ENCODE data around the gene UTS2B. TPM values are rescaled to one million over a fixed set of nuclear protein-coding genes. Genes with fewer than 3 reads are reported as not detected.

UTS2B gene
- total RNA-seq, 1 donor from 2014 or later: 0.70 TPM

DNA sequence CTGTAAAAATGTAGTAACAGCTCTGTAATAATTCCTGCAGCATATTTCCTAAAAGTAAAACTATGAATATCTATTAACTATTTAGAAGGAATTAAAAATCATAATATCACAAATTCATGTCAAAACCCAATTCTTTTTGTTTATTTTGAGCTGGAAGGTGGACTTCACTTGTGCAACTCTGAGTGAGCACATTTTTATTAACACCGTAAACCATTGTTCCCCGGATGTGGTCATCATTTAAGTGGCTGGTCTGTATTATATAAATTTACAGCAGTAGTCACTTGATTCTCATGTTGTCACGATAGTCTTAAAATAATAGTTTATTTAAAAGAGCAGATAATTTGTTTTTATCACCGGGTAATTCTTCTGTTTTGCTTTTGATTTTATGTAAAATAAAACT lies 43.0 kb upstream of the UTS2B start:
- Mint-ChIP-seq H3K4me3 (no peak overlapping the region), H3K9me3 (no peaks in the 10 kb centered on the region), H3K27me3 (ENCODE audit: low read depth) (no peaks in the 10 kb centered on the region), H3K27ac (ENCODE audit: unreplicated experiment) (no peak overlapping the region), H3K4me1 (peaks cover 11% of the 10 kb centered on the region), H3K36me3 (ENCODE audit: low read depth) (peaks cover 7% of the 10 kb centered on the region)
- TF ChIP-seq, protein P1, sequence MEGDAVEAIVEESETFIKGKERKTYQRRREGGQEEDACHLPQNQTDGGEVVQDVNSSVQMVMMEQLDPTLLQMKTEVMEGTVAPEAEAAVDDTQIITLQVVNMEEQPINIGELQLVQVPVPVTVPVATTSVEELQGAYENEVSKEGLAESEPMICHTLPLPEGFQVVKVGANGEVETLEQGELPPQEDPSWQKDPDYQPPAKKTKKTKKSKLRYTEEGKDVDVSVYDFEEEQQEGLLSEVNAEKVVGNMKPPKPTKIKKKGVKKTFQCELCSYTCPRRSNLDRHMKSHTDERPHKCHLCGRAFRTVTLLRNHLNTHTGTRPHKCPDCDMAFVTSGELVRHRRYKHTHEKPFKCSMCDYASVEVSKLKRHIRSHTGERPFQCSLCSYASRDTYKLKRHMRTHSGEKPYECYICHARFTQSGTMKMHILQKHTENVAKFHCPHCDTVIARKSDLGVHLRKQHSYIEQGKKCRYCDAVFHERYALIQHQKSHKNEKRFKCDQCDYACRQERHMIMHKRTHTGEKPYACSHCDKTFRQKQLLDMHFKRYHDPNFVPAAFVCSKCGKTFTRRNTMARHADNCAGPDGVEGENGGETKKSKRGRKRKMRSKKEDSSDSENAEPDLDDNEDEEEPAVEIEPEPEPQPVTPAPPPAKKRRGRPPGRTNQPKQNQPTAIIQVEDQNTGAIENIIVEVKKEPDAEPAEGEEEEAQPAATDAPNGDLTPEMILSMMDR (conservative IDR thresholded peaks at IDR 0.05): no peak
- no peak for DNase-seq (ENCODE audit: low read depth, low spot score)

DNA sequence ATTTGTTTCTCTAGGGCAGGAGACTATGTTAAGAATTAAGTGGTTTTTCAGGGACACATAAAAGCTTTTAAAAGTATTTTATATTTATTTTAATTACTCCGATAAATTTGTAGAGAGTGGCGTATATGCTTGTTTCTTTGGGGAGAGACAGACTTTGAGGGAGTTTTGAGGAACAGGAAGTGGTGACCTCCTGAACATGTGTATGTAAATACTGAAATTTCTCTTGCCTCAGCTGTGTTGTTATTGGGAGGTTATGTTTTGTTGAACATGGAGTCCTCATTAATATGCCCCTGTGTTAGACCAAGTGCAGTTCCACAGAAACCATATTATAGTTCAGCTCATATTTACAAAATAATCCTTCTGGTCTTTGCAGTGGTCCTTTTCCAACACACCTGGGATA lies 41.8 kb upstream of the UTS2B start:
- H3K27ac Mint-ChIP-seq (ENCODE audit: unreplicated experiment): no peak overlapping the region
- TF ChIP-seq, protein P1 (conservative IDR thresholded peaks at IDR 0.05): no peak
- no peaks in the 10 kb centered on the region for H3K9me3 Mint-ChIP-seq

DNA sequence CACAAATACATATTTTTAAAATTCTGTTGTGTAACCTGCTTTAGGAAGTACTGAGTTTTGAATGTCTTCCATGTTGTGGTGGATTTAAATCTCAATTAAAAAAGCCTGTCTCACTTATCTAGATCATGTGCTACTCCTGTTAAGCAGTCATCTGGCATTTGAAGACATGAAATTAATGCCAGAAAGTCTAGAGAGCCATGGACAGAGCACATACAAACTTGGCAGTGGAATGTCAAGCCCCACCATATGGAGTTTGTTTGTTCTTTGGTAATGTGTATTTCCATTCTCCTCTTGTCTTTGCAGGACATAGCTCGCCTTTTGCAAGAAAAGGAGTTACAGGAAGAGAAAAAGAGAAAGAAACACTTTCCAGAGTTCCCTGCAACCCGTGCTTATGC lies 39.3 kb upstream of the UTS2B start:
- Mint-ChIP-seq H3K27ac (ENCODE audit: unreplicated experiment) (no peak overlapping the region), H3K9me3 (no peaks in the 10 kb centered on the region), H3K36me3 (ENCODE audit: low read depth) (peaks cover 6% of the 10 kb centered on the region), H3K4me3 (no peak overlapping the region), H3K4me1 (peaks cover 6% of the 10 kb centered on the region), H3K27me3 (ENCODE audit: low read depth) (no peaks in the 10 kb centered on the region)
- TF ChIP-seq, protein P1 (conservative IDR thresholded peaks at IDR 0.05): no peak
- no peak for DNase-seq (ENCODE audit: low read depth, low spot score)

More for the DNA sequence above, 41.8 kb upstream of the UTS2B start:
- no peak for DNase-seq (ENCODE audit: low read depth, low spot score)
- Mint-ChIP-seq H3K4me1 (peaks cover 6% of the 10 kb centered on the region), H3K36me3 (ENCODE audit: low read depth) (peaks cover 7% of the 10 kb centered on the region), H3K27me3 (ENCODE audit: low read depth) (no peaks in the 10 kb centered on the region), H3K4me3 (no peak overlapping the region)

DNA sequence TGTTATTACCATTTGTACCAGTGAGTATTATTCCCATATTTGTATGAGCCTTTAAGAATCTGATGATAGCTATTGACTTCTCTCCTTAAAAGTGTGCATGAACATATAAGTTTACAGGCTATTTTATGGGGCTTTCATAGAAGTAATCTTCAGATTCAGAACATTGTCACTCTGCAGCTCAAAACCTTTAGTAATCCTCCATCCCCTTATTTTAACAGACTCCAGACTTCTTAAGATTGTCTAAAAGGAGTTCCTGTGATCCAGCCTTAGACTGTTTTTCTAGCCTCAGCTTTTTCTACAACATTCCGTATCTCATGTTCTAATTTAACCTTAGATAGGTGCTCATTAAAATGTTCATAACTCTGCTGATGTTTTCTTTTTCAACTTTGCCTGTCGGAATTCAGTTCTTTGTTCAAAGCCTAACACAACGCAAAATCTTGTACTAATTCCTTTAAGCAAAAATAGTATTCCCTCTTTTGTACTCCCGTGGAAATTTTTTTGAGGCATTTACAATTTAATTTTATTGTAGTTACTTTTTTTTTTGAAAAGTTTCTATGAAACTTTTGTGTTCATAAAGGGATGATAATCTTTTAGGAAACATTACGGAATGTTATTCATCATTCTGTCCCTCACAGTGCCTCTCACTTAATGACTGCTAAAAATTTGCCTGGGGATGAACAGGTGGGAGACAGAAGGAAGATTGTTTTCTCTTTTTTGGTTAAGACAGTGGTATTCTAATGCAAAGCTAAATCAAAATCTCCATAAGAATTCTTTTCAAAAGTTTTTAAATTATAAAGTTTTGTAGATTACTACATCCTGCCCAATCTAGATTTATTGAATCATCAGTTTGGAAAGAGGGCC lies 38.7 kb upstream of the UTS2B start:
- no peak for DNase-seq (ENCODE audit: low read depth, low spot score)
- no peak overlapping the region for H3K27ac Mint-ChIP-seq (ENCODE audit: unreplicated experiment)
- peaks cover 6% of the 10 kb centered on the region for H3K4me1 Mint-ChIP-seq
- H3K9me3 Mint-ChIP-seq: no peaks in the 10 kb centered on the region
- H3K27me3 Mint-ChIP-seq (ENCODE audit: low read depth): no peaks in the 10 kb centered on the region
- no peak overlapping the region for H3K4me3 Mint-ChIP-seq
- TF ChIP-seq, protein P1 (conservative IDR thresholded peaks at IDR 0.05): no peak
- H3K36me3 Mint-ChIP-seq (ENCODE audit: low read depth): peaks cover 6% of the 10 kb centered on the region

DNA sequence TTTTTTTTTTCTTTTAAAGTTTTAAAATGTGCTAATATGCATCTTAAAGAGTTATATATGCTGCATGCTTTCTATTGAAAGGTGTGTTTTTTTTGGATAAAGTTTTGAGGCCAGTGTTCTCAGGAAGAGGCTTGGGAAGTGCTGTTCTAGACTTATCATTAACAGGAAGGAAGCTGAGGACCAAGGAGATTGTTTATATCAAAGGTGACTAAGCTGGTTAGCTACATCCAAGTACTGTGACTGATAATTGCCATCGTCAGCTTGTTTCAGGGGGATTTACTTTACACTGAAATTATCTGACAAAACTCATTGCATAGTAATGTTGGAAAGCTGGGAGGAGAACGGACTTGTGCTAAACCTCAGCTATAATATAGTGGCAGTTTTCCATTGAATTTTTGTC lies 36.3 kb upstream of the UTS2B start:
- no peak for DNase-seq (ENCODE audit: low read depth, low spot score)
- no peak overlapping the region for H3K4me3 Mint-ChIP-seq

More for the DNA sequence above, 36.3 kb upstream of the UTS2B start:
- Mint-ChIP-seq H3K27me3 (ENCODE audit: low read depth) (no peaks in the 10 kb centered on the region), H3K27ac (ENCODE audit: unreplicated experiment) (no peak overlapping the region), H3K4me1 (peaks cover 6% of the 10 kb centered on the region), H3K9me3 (no peaks in the 10 kb centered on the region), H3K36me3 (ENCODE audit: low read depth) (peaks cover 10% of the 10 kb centered on the region)
- TF ChIP-seq, protein P1 (conservative IDR thresholded peaks at IDR 0.05): no peak

Measured in neural crest cell (in vitro differentiated cells).